OCI-LY3 (cell line): ENCODE measurements around the gene PCDH12.

Source experiments
- H2AFZ ChIP-seq: fragments of 200-600, 300-600 bp; shearing (Covaris generic); 2 replicates; pipeline ENCODE4 v1.6.0; 2014; ENCODE audit warnings: antibody characterized with exemption, low read depth, low read length
- H3K27ac ChIP-seq: fragments of 200-600, 300-600 bp; sonication (generic); 2 replicates; pipeline ENCODE4 v1.5.1; 2014; ENCODE audit warnings: mild to moderate bottlenecking, low read length, moderate library complexity, mixed read lengths
- H3K27me3 ChIP-seq: fragments of 200-600, 300-600 bp; sonication (generic); 2 replicates; pipeline ENCODE4 v1.6.1; 2014; ENCODE audit warnings: low read depth, low read length, mixed read lengths
- H3K36me3 ChIP-seq: fragments of 200-600, 300-600 bp; sonication (generic); replicated peaks from 2 replicates; pipeline ENCODE3; 2014; ENCODE audit warnings: low read depth, low read length, mixed read lengths
- H3K4me1 ChIP-seq: fragments of 300-600, 200-600 bp; sonication (generic); 2 replicates; pipeline ENCODE4 v1.6.1; 2014; ENCODE audit warnings: low read length, mixed read lengths
- H3K4me2 ChIP-seq: fragments of 200-600, 300-600 bp; sonication (generic); 2 replicates; pipeline ENCODE4 v1.6.1; 2014; ENCODE audit warnings: low read length, mixed read lengths
- H3K4me3 ChIP-seq: fragments of 300-600, 200-600 bp; sonication (generic); 2 replicates; pipeline ENCODE4 v1.5.1; 2014; ENCODE audit warnings: antibody characterized with exemption, mild to moderate bottlenecking, low read length, moderate library complexity
- H3K79me2 ChIP-seq: fragments of 300-600, 200-600 bp; shearing (Covaris generic); 2 replicates; pipeline ENCODE4 v1.6.1; 2014; ENCODE audit warnings: mild to moderate bottlenecking, low read length, mixed read lengths
- H3K9ac ChIP-seq: fragments of 300-600, 200-600 bp; shearing (Covaris generic); 2 replicates; pipeline ENCODE4 v1.6.0; 2014; ENCODE audit warnings: mild to moderate bottlenecking, low read length, moderate library complexity
- H3K9me3 ChIP-seq: fragments of 200-600, 300-600 bp; shearing (Covaris generic); 2 replicates; pipeline ENCODE4 v1.6.1; 2014; ENCODE audit warnings: low read length, mixed read lengths; ENCODE audit not compliant: insufficient read depth
- H4K20me1 ChIP-seq: fragments of 200-600, 300-600 bp; sonication (generic); 2 replicates; pipeline ENCODE4 v1.6.1; 2016; ENCODE audit warnings: low read length, mixed read lengths; ENCODE audit not compliant: insufficient read depth
- CTCF ChIP-seq: fragments of 200-600, 300-600 bp; sonication (generic); IDR thresholded peaks from 2 replicates; pipeline ENCODE4 v1.5.1; 2014; ENCODE audit warnings: antibody characterized with exemption, low read length, low read depth
- EZH2phosphoT487 ChIP-seq: fragments of 200-600 bp; shearing (Covaris generic); IDR thresholded peaks from 2 replicates; pipeline ENCODE4 v1.6.1; 2018; ENCODE audit warnings: antibody characterized with exemption, mixed run types, low read depth

The PCDH12 gene

GRCh38 chr5:141958113-141958512, at the start of gene PCDH12:
Gene PCDH12 (minus strand): TSS chr5:141958202. CDS start chr5:141957851, 351 bp downstream.
- TF ChIP-seq EZH2phosphoT487 (no peak), CTCF (no peak)
- Histone ChIP-seq H3K9me3 (no peaks in the 10 kb centered on the region), H4K20me1 (no peaks in the 10 kb centered on the region), H3K4me3 (no peak within 1 kb of the TSS), H3K79me2 (no peaks in the 10 kb centered on the region), H2AFZ (no peak within 1 kb of the TSS), H3K27ac (no peak within 1 kb of the TSS), H3K9ac (no peak within 1 kb of the TSS), H3K27me3 (no peaks in the 10 kb centered on the region), H3K36me3 (no peaks in the 10 kb centered on the region), H3K4me2 (no peak within 1 kb of the TSS), H3K4me1 (peaks cover 18% of the 10 kb centered on the region)

GRCh38 chr5:142007237-142007544, 49.2 kb upstream of the PCDH12 start:
- TF ChIP-seq CTCF, result no peak
- no peak for TF ChIP-seq EZH2phosphoT487
- H4K20me1 ChIP-seq, result no peaks in the 10 kb centered on the region

GRCh38 chr5:142006363-142007236, 48.6 kb upstream of the PCDH12 start:
- no peak overlapping the region for H3K4me3 ChIP-seq
- H3K36me3 ChIP-seq, result peaks cover 28% of the 10 kb centered on the region
- peak overlapping the region; percentile 45 for H3K4me2 ChIP-seq
- no peaks in the 10 kb centered on the region for H4K20me1 ChIP-seq
- no peaks in the 10 kb centered on the region for H3K9me3 ChIP-seq
- no peak overlapping the region for H3K9ac ChIP-seq
- peak overlapping the region; percentile 45 for H3K27ac ChIP-seq
- peaks cover 30% of the 10 kb centered on the region for H3K4me1 ChIP-seq
- H3K27me3 ChIP-seq, result no peaks in the 10 kb centered on the region
- H2AFZ ChIP-seq, result no peak overlapping the region
- no peak for TF ChIP-seq CTCF
- no peak for TF ChIP-seq EZH2phosphoT487
- no peaks in the 10 kb centered on the region for H3K79me2 ChIP-seq

More at GRCh38 chr5:142007237-142007544, 49.2 kb upstream of the PCDH12 start:
- Histone ChIP-seq H3K4me3 (no peak overlapping the region), H3K9me3 (no peaks in the 10 kb centered on the region), H3K79me2 (peaks cover under 1% of the 10 kb centered on the region; the same call in 1 of the 2 replicates), H2AFZ (no peak overlapping the region), H3K36me3 (peaks cover 24% of the 10 kb centered on the region), H3K27ac (peak overlapping the region; percentile 35), H3K9ac (no peak overlapping the region), H3K27me3 (no peaks in the 10 kb centered on the region), H3K4me2 (peak overlapping the region; percentile 45), H3K4me1 (peaks cover 33% of the 10 kb centered on the region)

GRCh38 chr5:142003266-142003800, 45.3 kb upstream of the PCDH12 start:
- no peak overlapping the region for H3K4me2 ChIP-seq
- no peak overlapping the region for H3K27ac ChIP-seq
- no peak for TF ChIP-seq CTCF
- TF ChIP-seq EZH2phosphoT487, result no peak
- peaks cover 41% of the 10 kb centered on the region for H3K36me3 ChIP-seq
- H3K79me2 ChIP-seq, result no peaks in the 10 kb centered on the region
- H3K9me3 ChIP-seq, result no peaks in the 10 kb centered on the region
- no peaks in the 10 kb centered on the region for H3K27me3 ChIP-seq
- no peak overlapping the region for H3K4me3 ChIP-seq
- H3K9ac ChIP-seq, result no peak overlapping the region
- no peak overlapping the region for H2AFZ ChIP-seq
- H4K20me1 ChIP-seq, result no peaks in the 10 kb centered on the region
- H3K4me1 ChIP-seq, result peaks cover 30% of the 10 kb centered on the region
